Stimulated activated CD4-positive, alpha-beta T cell treated with anti-CD3 and anti-CD28 coated beads, Interleukin-4, amount 100 ng/mL, for 4 hours (primary cell): ENCODE results near the gene PIGN.

Source experiments
- DNase-seq, 2 experiments: peaks; one replicate each; pipeline ENCODE4 v3.0.0-alpha.2; 2020

The PIGN gene

DNA sequence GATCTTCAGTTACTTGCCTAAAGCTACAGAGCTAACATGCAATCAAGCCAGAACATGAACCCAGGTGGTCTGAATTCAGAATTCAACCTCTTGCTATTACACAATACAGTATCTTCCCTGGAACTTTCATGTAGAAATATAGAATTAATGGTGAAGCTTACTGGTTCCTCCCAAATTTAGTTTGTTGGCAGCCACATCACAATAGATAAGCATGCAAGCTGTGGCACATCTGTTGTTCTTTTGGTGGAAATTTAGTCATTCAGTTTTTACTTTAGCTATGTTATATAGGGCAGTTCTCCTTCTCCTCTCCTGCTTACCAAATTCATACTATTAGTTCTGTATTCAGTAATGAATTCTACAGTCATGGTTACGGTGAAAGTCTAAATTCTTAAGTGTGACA lies 193.0 kb downstream of the PIGN start:
- DNase-seq, result no peak

DNA sequence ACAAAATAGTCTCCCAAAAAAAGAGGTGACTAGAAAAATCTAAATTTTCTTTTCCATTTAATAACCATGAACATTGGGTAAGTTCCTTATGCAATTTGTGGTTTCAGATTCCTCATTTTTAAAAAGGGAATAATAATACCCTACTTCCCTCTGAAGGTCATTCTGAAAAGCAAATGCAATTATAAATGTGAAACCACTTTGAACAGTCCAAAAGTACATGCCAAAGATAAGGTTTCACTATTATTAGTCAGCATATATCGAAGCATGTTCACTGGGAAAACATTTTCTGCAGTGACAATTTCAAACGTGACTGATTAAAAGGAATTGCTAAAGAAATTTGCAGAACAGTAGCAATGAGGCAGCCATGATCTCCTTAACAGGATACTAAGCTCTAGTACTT lies 193.9 kb downstream of the PIGN start:
- no peak for DNase-seq

DNA sequence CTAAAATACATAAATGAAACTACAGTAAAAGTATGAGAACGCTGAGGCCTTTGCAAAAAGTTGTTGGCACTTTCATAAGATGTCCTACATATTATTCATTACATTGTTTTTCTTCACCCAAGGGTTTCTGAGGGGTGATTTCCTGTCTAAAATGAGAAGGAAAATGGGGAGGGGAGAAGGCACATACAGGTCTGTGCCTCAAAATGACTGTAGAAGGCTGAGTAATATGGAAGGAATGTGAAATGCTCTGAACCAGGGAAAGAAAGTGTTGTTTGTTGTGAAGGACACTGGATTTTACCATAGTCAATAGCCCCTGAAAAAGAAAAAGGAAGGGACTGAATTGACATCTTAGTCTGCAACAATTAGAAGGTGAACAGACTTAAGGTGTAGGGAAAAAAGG lies 194.6 kb downstream of the PIGN start:
- DNase-seq, result no peak

DNA sequence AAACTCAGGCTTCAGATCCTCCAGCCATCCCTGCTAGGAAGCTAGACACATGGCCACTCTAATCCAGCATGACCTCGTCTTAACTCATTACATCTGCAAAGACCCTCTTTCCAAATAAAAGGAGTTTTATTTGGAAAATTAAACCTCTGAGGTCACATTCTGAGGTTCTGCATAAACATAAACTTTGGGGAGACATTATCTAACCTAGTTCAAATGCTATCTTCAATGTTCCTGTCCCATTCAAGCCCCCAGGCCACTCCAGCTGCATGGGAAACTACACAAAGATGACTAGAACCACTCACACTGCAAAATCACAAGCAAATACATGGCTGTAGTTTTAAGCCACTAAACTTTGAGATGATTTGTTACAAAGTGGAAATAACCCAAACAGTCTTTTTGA lies 195.0 kb downstream of the PIGN start:
- DNase-seq, result no peak

DNA sequence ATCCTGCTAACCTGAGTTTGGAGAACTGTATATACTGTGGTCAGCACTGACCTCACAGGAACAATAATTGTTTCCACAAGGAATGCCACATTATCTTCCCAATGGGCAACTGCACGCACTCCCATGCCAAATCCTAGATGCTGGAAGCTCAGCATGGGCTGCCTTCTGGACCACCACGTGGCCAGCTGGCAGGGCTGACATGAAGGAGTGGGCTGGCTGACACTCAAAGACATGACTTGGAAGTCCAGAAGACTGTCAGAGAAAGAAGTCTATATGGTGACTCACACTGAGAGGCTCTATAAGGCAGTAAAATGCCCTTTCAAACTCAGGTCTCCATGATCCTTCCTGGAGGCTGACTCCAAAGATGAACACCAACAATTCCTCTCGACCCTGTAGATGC lies 195.7 kb downstream of the PIGN start:
- DNase-seq, result no peak
